NCI-H524 (cell line): ENCODE measurements around the gene ATP6V0A4.
"Not testable (repeated sequence)": the region's sequence is repeated elsewhere in the genome, so short reads cannot be mapped to it uniquely, and the experiment has no call there.

Experiments
- DNase-seq, 2 experiments: peaks; one replicate each; lab custom pipeline; 2025; lab: John Stamatoyannopoulos, UW

Gene ATP6V0A4

GRCh38 chr7:138802706-138803105, 4.7 kb upstream of the ATP6V0A4 start:
- DNase-seq = no peak

- no peak for DNase-seq
These were observed 3.3 kb upstream of the ATP6V0A4 start for GRCh38 chr7:138801256-138801655.

GRCh38 chr7:138799336-138800000, 1.5 kb upstream of the ATP6V0A4 start:
- no peak for DNase-seq

DNA sequence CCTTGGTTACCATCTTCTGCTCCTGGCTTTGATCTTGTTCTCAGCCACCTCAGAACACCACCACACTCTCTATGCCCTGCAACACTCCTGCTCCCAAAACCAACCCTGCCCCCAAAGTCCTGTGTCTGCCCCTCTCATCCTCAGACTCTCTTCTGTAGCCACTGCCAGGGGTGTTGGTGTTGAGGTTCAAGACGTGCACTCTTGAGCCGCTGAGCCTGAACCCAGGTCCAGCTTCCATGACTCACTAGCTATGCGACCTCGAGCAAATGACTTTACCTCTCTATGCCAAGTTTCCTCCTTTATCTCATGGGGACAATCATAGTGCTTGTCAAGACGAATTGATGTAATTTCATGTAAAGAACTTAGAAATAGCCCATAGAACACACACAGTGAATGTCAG, 840 bp upstream of the ATP6V0A4 start:
- DNase-seq = no peak

GRCh38 chr7:138797046-138797445, 950 bp downstream of the ATP6V0A4 start:
- not testable (repeated sequence) for DNase-seq

- no peak for DNase-seq
These were observed 1.9 kb downstream of the ATP6V0A4 start for GRCh38 chr7:138796038-138796615.

DNA sequence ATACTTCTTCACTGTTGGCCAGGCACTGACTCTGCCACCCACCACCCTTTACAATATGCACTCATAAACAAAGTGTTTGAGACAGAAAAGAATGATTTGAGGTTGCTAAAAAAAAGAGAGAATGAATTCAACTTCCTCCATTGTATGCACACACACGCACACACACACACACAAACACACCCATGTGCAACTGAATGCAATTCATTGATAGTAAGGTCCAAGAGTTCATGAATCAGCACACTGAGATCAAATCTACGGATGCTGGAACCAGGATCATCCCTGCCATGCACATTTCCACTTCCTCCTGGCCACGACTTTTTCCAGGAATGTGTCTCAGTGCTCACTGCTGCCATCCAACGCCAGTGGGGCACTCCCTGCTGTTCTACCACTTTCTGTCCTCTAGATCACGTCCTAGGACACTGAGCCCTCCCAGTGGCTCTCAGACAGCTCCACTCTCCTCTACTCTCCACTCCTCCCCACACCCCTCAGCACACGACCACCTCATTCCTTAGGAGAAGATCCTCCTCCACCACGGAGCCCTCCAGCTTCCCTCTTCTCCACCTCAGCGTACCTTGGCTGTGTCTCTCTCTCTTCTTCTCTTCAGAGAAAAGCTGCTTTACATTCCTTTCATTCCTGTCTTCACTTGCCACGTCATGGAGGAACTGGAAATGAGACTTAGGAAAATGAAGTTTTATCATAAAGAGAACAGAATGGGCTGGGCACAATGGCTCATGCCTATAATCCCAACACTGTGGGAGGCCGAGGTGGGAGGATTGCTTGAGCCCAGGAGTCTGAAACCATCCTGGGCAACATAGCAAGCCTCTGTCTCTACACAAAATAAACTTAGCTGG, 12.2 kb downstream of the ATP6V0A4 start:
- no peak for DNase-seq

- DNase-seq = no peak
These were observed 13.3 kb downstream of the ATP6V0A4 start for GRCh38 chr7:138784692-138785091.

- no peak for DNase-seq
These were observed 17.0 kb downstream of the ATP6V0A4 start for GRCh38 chr7:138781004-138781403.

DNA sequence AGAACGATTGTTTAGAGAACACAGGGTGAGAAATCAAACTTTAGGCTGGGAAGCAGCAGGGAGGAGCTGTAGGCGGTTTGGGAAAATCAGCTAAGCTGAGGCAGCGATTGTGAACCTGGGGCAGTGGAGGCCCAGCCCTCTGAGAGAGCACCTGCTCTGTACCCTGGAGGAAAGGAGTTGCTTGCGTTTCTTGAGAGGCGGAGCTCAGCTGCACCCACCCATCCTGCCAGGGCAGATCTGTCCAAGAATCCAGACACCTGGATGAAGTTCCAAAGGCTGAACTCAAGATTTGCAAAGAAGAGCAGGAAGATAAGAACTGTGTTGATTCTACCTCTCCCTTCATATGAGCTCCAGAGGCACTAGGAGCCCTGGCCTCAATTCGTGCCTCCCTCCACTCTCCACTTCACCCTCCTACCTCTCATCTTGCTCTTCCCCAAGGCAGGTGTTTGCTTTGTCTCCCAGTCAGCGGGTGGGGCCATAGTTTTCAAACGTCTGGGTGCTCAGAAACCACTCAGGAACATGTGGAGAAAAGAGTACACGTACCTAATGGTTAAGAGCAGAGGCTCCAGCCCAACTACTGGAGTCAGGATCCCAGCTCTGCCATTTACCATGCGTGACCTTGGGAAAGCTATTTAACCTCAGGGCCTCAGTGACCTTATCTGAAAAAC, 21.7 kb downstream of the ATP6V0A4 start:
- no peak for DNase-seq

DNA sequence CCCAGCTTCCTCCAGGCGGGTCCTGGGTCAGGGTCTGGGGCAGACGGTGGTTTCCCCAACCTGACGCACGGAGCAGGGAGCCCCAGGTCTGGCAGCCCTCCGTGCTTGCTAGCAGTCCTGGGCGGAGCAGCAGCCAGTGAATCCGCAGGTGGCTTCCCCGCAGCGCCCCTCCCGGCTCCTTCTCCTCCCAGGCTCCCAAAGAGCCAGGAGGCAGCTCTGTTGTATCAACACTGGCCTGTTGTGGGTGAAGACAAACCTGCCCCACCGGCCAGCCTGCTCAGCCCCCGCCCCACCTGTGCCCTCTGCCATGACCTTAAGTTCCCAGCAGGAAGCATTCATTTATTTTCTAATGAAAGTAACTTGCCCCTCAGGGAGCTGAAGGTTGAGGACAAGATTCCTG, 24.2 kb downstream of the ATP6V0A4 start:
- no peak for DNase-seq

DNA sequence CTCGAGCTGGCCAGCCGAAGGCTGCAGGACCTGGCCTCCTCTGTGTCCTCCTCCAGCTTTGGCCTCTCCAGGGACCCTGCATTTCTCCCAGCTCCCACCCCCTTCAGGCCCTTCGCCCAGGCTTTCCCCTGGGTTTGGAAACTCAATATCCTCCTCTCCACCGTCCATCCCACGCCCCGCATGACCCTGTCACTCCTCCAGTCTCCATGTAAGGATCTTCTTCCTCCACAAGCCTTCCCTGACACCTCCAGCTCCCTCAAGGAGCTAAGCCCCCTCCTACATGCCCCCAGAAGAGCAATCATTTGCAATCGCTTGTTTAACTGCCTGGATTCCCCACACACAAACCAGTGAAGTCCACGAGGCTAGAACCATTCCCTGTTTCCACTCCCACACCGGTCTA, 24.8 kb downstream of the ATP6V0A4 start:
- DNase-seq = no peak

DNA sequence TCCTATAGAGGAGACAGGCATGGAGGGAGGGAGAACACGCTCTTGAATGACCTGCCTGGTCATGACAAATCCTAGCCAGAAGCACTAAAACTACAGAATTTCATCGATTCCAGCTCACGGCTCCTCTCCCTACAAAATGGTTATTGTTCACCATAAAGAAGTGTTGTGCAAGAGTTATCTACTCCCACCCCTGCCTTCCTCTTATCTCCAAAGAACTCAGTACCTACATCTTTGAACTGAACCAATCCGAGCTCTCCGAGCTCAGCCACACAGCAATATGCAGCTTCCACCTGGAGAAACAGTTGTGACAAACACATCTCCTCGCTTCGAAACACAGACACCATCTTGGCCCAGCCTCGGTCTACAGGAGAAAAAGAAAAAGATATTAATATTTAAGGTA, 27.1 kb downstream of the ATP6V0A4 start:
- DNase-seq = no peak

DNA sequence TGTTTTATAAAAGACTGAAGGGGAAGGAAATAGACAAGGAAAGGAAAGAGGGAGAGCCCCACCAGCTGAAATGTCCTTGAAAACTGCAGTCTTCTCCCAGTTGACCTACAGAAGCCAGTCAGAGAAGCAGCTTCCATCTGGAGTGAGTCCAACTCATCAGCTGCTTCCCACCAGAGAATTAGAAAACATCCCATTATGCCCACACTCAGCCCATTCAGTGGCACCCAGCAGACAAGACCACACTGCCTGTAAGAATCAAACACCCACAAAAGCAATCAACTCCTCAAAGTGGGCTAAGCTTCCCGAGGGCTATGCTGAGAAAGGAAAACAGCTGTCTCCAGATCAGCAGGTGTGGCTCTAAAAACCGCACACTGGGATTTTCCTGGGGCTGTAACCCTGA, 29.8 kb downstream of the ATP6V0A4 start:
- peak in 1 of 2 experiments; percentile 58 for DNase-seq

- peak in 1 of 2 experiments; percentile 28 for DNase-seq
These were observed 41.3 kb downstream of the ATP6V0A4 start for GRCh38 chr7:138756591-138757242.

DNA sequence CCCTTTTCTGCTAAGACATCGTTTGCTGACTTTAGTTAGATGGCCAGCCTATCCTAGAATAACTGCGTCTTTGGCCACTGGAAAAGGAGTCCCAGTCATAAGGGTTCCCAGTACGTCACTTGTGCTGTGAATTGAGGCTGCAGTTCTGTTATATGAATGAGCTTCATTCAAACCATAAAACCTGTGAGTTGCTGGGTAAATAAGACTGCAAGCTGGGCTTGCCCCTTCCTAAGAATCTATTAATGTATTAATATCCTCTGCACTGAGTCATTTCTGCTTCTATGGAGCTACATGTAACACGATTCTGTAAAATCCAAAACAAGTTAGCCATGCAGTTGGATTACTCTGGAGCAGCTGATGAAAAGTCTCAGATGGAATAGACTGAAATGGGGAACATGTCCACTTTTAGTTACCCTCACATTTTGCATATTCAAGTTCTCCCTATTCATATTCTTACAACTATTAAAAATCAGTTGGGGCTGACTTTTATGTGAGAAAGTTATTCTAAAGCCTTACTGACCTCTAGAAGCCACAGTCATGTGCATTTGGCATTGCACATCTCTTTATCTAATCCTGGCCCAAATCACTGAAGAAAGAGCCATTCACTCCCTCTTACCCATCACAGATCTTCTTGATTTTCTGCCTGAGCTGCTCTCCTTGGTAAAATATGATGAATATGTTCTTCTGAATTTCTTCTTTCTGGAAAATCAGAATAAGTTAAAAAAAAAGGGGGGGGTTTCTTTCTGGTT, 42.0 kb downstream of the ATP6V0A4 start:
- DNase-seq = no peak

- no peak for DNase-seq
These were observed 42.7 kb downstream of the ATP6V0A4 start for GRCh38 chr7:138755331-138755747.

- DNase-seq = no peak
These were observed 44.4 kb downstream of the ATP6V0A4 start for GRCh38 chr7:138753610-138754009.

DNA sequence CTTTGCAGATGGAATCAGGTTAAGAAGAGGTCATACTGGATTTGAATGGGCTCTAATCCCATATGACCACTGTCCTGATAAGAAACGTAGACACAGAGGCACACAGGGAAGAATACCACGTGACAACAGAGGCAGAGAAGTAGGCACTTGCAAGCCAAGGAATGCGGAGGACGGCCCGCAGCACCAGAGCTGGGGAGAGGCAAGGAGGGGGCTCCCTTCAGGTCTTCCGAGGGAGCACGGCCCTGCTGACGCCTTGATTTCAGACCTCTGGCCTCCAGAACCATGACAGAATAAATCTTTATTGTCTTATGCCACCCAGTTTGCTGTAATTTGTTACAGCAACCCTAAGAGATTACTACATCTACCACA, 44.9 kb downstream of the ATP6V0A4 start:
- no peak for DNase-seq

DNA sequence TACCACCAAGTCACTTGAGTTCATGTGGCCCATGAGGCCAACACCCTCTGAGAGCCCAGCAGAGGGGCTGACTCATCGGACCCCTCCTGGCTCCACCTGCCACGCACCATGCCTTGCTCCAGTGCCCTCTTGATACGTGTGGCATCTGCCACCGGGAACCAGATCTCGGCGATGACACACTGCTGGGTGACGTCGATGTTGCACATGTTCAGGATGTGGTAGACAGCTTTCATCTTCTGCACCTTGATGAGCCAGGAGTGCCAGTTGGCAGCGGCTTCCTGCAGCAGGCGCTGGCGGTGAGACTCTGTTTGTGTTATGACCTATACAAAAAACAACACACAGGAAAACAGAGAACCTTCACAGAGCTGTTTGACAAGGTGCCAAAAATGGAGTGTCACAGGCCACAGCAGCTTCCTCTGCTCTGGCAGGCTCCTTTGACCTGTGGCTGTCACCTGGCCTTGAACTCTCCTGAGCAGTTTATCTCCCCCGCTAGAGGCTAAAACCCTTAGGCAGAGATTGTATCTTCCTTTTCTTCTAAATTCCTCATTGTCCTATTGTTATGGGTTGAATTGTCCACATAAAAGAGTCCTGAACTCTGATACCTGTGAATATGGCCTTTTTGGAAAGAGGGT, 45.4 kb downstream of the ATP6V0A4 start:
- peak; percentile 63 to 91 for DNase-seq
